ENCODE results near the gene ZNF878. TPM values are rescaled to one million over a fixed set of nuclear protein-coding genes. Genes with fewer than 3 reads are reported as not detected.

The ZNF878 gene
- total and polyA plus RNA-seq, 9 of the 15 experiments (the other 6 are each of a cell fraction or from before 2014, with no cell fraction given), result 0.30 to 1.4 (median 0.50) TPM

DNA sequence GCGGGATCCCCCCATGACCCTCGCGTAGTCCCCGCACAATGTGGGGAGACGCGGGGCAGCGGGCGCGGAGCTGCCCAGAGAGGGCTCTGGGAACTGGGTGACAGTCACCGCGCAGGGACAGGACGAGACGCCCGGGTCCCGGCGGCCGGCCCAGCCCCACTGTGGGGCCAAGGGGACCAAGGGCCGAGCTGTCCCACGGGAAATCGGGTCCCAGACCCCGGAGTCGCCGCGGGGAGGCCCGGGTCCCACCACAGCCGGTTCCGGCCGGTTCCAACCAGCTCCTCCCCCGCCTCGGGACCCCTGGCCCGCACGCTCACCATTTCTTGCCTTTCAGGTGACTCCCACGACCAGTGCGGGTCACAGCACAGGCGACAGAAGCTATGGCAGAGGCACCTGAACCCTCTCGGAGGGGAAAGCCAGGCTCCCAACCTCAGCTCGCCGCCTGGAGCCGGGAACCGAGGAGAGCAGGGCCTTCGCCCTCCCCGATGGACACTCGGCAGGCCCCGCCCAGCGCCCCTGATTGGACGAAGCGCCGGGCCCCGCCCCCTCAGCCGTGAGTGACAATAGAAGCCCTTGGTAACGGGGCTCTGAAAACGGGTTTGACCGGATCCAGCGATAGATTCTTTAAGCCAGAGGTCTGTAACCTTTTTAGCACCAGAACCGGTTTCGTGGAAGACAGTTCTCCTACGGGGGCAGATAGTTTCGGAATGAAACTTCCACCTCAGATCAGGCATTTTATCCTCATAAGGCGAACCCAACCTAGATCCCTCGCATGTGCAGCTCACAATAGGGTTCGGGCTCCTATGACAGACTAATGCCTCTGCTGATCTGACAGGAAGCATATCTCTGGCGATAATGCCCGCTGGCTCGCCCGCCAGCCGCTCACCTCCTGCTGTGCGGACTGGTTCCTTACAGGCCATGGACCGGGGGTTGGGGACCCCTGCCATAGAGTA lies 17.3 kb downstream of the ZNF878 start, which contains the start of gene ZNF433 (continued):
- TF ChIP-seq ZNF696 (CRISPR knock-in tag; conservative IDR thresholded peaks at IDR 0.05), result no peak
- TF ChIP-seq PHF20 (IDR thresholded peaks at IDR 0.05; ENCODE audit: partially characterized antibody), result no peak
- TF ChIP-seq BCOR (IDR thresholded peaks at IDR 0.05), result no peak
- TF ChIP-seq, protein P1, sequence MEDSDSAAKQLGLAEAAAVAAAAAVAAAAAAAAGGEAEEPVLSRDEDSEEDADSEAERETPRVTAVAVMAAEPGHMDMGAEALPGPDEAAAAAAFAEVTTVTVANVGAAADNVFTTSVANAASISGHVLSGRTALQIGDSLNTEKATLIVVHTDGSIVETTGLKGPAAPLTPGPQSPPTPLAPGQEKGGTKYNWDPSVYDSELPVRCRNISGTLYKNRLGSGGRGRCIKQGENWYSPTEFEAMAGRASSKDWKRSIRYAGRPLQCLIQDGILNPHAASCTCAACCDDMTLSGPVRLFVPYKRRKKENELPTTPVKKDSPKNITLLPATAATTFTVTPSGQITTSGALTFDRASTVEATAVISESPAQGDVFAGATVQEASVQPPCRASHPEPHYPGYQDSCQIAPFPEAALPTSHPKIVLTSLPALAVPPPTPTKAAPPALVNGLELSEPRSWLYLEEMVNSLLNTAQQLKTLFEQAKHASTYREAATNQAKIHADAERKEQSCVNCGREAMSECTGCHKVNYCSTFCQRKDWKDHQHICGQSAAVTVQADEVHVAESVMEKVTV (CRISPR knock-in tag; IDR thresholded peaks at IDR 0.05), result no peak
- TF ChIP-seq PATZ1 (CRISPR knock-in tag; IDR thresholded peaks at IDR 0.05; ENCODE audit: borderline replicate concordance), result no peak
- TF ChIP-seq ZNF133 (CRISPR knock-in tag; IDR thresholded peaks at IDR 0.05), result no peak
- TF ChIP-seq ZBTB9 (CRISPR knock-in tag; IDR thresholded peaks at IDR 0.05), result no peak
- no peak for TF ChIP-seq SMARCE1 (IDR thresholded peaks at IDR 0.05)
- TF ChIP-seq, protein P2, sequence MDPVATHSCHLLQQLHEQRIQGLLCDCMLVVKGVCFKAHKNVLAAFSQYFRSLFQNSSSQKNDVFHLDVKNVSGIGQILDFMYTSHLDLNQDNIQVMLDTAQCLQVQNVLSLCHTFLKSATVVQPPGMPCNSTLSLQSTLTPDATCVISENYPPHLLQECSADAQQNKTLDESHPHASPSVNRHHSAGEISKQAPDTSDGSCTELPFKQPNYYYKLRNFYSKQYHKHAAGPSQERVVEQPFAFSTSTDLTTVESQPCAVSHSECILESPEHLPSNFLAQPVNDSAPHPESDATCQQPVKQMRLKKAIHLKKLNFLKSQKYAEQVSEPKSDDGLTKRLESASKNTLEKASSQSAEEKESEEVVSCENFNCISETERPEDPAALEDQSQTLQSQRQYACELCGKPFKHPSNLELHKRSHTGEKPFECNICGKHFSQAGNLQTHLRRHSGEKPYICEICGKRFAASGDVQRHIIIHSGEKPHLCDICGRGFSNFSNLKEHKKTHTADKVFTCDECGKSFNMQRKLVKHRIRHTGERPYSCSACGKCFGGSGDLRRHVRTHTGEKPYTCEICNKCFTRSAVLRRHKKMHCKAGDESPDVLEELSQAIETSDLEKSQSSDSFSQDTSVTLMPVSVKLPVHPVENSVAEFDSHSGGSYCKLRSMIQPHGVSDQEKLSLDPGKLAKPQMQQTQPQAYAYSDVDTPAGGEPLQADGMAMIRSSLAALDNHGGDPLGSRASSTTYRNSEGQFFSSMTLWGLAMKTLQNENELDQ (CRISPR knock-in tag; IDR thresholded peaks at IDR 0.05; ENCODE audit: borderline replicate concordance), result no peak
- TF ChIP-seq, protein P3, sequence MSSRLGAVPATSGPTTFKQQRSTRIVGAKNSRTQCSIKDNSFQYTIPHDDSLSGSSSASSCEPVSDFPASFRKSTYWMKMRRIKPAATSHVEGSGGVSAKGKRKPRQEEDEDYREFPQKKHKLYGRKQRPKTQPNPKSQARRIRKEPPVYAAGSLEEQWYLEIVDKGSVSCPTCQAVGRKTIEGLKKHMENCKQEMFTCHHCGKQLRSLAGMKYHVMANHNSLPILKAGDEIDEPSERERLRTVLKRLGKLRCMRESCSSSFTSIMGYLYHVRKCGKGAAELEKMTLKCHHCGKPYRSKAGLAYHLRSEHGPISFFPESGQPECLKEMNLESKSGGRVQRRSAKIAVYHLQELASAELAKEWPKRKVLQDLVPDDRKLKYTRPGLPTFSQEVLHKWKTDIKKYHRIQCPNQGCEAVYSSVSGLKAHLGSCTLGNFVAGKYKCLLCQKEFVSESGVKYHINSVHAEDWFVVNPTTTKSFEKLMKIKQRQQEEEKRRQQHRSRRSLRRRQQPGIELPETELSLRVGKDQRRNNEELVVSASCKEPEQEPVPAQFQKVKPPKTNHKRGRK (tag; IDR thresholded peaks at IDR 0.05), result no peak
- TF ChIP-seq POLR2B (IDR thresholded peaks at IDR 0.05; ENCODE audit: low read depth, partially characterized antibody), result peak; percentile 46
- no peak for TF ChIP-seq SRSF7 (optimal IDR thresholded peaks at IDR 0.05; ENCODE audit: low read depth, low read length)

Measured in K562 (cell line).